ENCODE data around the gene CTCFL.

Gene CTCFL

GRCh38 chr20:57482148-57482547 lies 42.8 kb downstream of the CTCFL start:
- TF ChIP-seq POLR2AphosphoS5 (IDR thresholded peaks at IDR 0.05; ENCODE audit: low read depth, low read length) = no peak
- no peak for TF ChIP-seq TAF1 (IDR thresholded peaks at IDR 0.05; ENCODE audit: borderline replicate concordance, low read depth, low read length)
- no peak for TF ChIP-seq POLR2A (IDR thresholded peaks at IDR 0.05; ENCODE audit: low read depth, low read length)

GRCh38 chr20:57481281-57481711 lies 43.6 kb downstream of the CTCFL start:
- DNase-seq (ENCODE audit: insufficient read length) = no peak
- FAIRE-seq = no peak
- TF ChIP-seq POLR2AphosphoS5 (IDR thresholded peaks at IDR 0.05; ENCODE audit: low read depth, low read length) = no peak
- TF ChIP-seq TAF1 (IDR thresholded peaks at IDR 0.05; ENCODE audit: borderline replicate concordance, low read depth, low read length) = 0 out of 2 replicates have a peak, but pooled peaks have one; percentile 37

More at GRCh38 chr20:57482148-57482547, 42.8 kb downstream of the CTCFL start:
- FAIRE-seq (peak; percentile 67), DNase-seq (ENCODE audit: insufficient read length) (no peak)

- DNase-seq (ENCODE audit: insufficient read length) (peak; percentile 67), FAIRE-seq (peak; percentile 93)
- TF ChIP-seq POLR2A (IDR thresholded peaks at IDR 0.05; ENCODE audit: low read depth, low read length) = no peak
- no peak for TF ChIP-seq TAF1 (IDR thresholded peaks at IDR 0.05; ENCODE audit: borderline replicate concordance, low read depth, low read length)
- no peak for TF ChIP-seq POLR2AphosphoS5 (IDR thresholded peaks at IDR 0.05; ENCODE audit: low read depth, low read length)
Observed at GRCh38 chr20:57480444-57481160, 44.3 kb downstream of the CTCFL start.

GRCh38 chr20:57479196-57479595 lies 45.7 kb downstream of the CTCFL start:
- no peak for DNase-seq (ENCODE audit: insufficient read length)
- FAIRE-seq = no peak
- TF ChIP-seq POLR2A (IDR thresholded peaks at IDR 0.05; ENCODE audit: low read depth, low read length) = no peak

GRCh38 chr20:57478176-57478575 lies 46.8 kb downstream of the CTCFL start:
- DNase-seq (ENCODE audit: insufficient read length) = no peak
- no peak for FAIRE-seq
- no peak for TF ChIP-seq POLR2AphosphoS5 (IDR thresholded peaks at IDR 0.05; ENCODE audit: low read depth, low read length)
- no peak for TF ChIP-seq TAF1 (IDR thresholded peaks at IDR 0.05; ENCODE audit: borderline replicate concordance, low read depth, low read length)
- TF ChIP-seq POLR2A (IDR thresholded peaks at IDR 0.05; ENCODE audit: low read depth, low read length) = no peak

- FAIRE-seq (no peak), DNase-seq (ENCODE audit: insufficient read length) (no peak)
- no peak for TF ChIP-seq TAF1 (IDR thresholded peaks at IDR 0.05; ENCODE audit: borderline replicate concordance, low read depth, low read length)
- TF ChIP-seq POLR2AphosphoS5 (IDR thresholded peaks at IDR 0.05; ENCODE audit: low read depth, low read length) = no peak
- TF ChIP-seq POLR2A (IDR thresholded peaks at IDR 0.05; ENCODE audit: low read depth, low read length) = no peak
Observed at GRCh38 chr20:57476641-57477461, 48.1 kb downstream of the CTCFL start.

- no peak for DNase-seq (ENCODE audit: insufficient read length)
- TF ChIP-seq TAF1 (IDR thresholded peaks at IDR 0.05; ENCODE audit: borderline replicate concordance, low read depth, low read length) (no peak), POLR2A (IDR thresholded peaks at IDR 0.05; ENCODE audit: low read depth, low read length) (peak; percentile 63; the same call in 1 of the 2 replicates), POLR2AphosphoS5 (IDR thresholded peaks at IDR 0.05; ENCODE audit: low read depth, low read length) (0 out of 2 replicates have a peak, but pooled peaks have one; percentile 27)
- FAIRE-seq = peak; percentile 24
Observed at GRCh38 chr20:57476084-57476526, 48.8 kb downstream of the CTCFL start.

GRCh38 chr20:57475388-57476083 lies 49.4 kb downstream of the CTCFL start:
- peak; percentile 92 for FAIRE-seq
- TF ChIP-seq TAF1 (IDR thresholded peaks at IDR 0.05; ENCODE audit: borderline replicate concordance, low read depth, low read length) = no peak
- TF ChIP-seq POLR2A (IDR thresholded peaks at IDR 0.05; ENCODE audit: low read depth, low read length) = no peak
- no peak for TF ChIP-seq POLR2AphosphoS5 (IDR thresholded peaks at IDR 0.05; ENCODE audit: low read depth, low read length)

GRCh38 chr20:57474816-57475215 lies 50.1 kb downstream of the CTCFL start:
- TF ChIP-seq POLR2AphosphoS5 (IDR thresholded peaks at IDR 0.05; ENCODE audit: low read depth, low read length) (no peak), TAF1 (IDR thresholded peaks at IDR 0.05; ENCODE audit: borderline replicate concordance, low read depth, low read length) (no peak)
- FAIRE-seq = peak; percentile 33
- no peak for DNase-seq (ENCODE audit: insufficient read length)

More at GRCh38 chr20:57475388-57476083, 49.4 kb downstream of the CTCFL start:
- DNase-seq (ENCODE audit: insufficient read length) = no peak

- FAIRE-seq = peak; percentile 17
- no peak for TF ChIP-seq POLR2A (IDR thresholded peaks at IDR 0.05; ENCODE audit: low read depth, low read length)
- no peak for TF ChIP-seq TAF1 (IDR thresholded peaks at IDR 0.05; ENCODE audit: borderline replicate concordance, low read depth, low read length)
- no peak for TF ChIP-seq POLR2AphosphoS5 (IDR thresholded peaks at IDR 0.05; ENCODE audit: low read depth, low read length)
- DNase-seq (ENCODE audit: insufficient read length) = no peak
Observed at GRCh38 chr20:57474205-57474604, 50.7 kb downstream of the CTCFL start.
